ENCODE measurements around the gene SAMHD1.

- no peak for TF ChIP-seq CTCF (IDR thresholded peaks at IDR 0.05; ENCODE audit: low read length)
- no peak for TF ChIP-seq EZH2 (IDR thresholded peaks at IDR 0.05; ENCODE audit: borderline replicate concordance, low read length)
These were observed 84.6 kb downstream of the SAMHD1 start for GRCh38 chr20:36866681-36867495.
